Glutamatergic neuron (in vitro differentiated cells): ENCODE measurements around the gene CD53. TPM values are rescaled to one million over a fixed set of nuclear protein-coding genes. Genes with fewer than 3 reads are reported as not detected.

Source experiments
- DNase-seq: peaks from one replicate; pipeline ENCODE4 v3.0.0; 2022
- H3K27ac Mint-ChIP-seq: one replicate; pipeline ENCODE4 v1.8.0; 2020; ENCODE audit warnings: mild to moderate bottlenecking, mixed read lengths, inconsistent platforms; ENCODE audit not compliant: unreplicated experiment
- H3K27me3 Mint-ChIP-seq: one replicate; pipeline ENCODE4 v1.8.0; 2020; ENCODE audit warnings: mild to moderate bottlenecking, moderate library complexity, mixed read lengths, inconsistent platforms; ENCODE audit not compliant: unreplicated experiment
- H3K36me3 Mint-ChIP-seq: one replicate; pipeline ENCODE4 v1.8.0; 2020; ENCODE audit warnings: mild to moderate bottlenecking, mixed read lengths, inconsistent platforms; ENCODE audit not compliant: unreplicated experiment
- H3K4me1 Mint-ChIP-seq: one replicate; pipeline ENCODE4 v1.8.0; 2020; ENCODE audit warnings: mild to moderate bottlenecking, low read depth, mixed read lengths, inconsistent platforms; ENCODE audit not compliant: unreplicated experiment
- H3K4me3 Mint-ChIP-seq: one replicate; pipeline ENCODE4 v1.8.0; 2020; ENCODE audit warnings: mild to moderate bottlenecking, mixed read lengths, inconsistent platforms; ENCODE audit not compliant: unreplicated experiment
- H3K9me3 Mint-ChIP-seq: one replicate; pipeline ENCODE4 v1.8.0; 2020; ENCODE audit warnings: mild to moderate bottlenecking, moderate library complexity, mixed read lengths, inconsistent platforms; ENCODE audit not compliant: unreplicated experiment
- CTCF ChIP-seq: fragments of 200-600 bp; sonication (generic); IDR thresholded peaks from one replicate; pipeline ENCODE4 v1.5.0; 2021; ENCODE audit not compliant: partially characterized antibody, unreplicated experiment
- total RNA-seq: library from RNA; stranded (reverse); fragmentation: NEBNext Ultra II Directional; extraction: Animal tissue kit (Norgen Biotek cat#: 25700); gene quantifications from one replicate; pipeline ENCODE4 v1.2.1, GENCODE V29; 2021; ENCODE audit not compliant: unreplicated experiment

CD53 gene
- total RNA-seq, 1 donor from 2014 or later, result not detected

- TF ChIP-seq CTCF, result no peak
- Mint-ChIP-seq H3K27ac (no peak overlapping the region), H3K9me3 (no peaks in the 10 kb centered on the region), H3K4me1 (no peaks in the 10 kb centered on the region), H3K27me3 (no peaks in the 10 kb centered on the region), H3K4me3 (no peak overlapping the region), H3K36me3 (no peaks in the 10 kb centered on the region)
- no peak for DNase-seq
Observed at GRCh38 chr1:110877364-110877763, 4.4 kb downstream of the CD53 start.

- H3K36me3 Mint-ChIP-seq, result no peaks in the 10 kb centered on the region
- DNase-seq, result no peak
- H3K27me3 Mint-ChIP-seq, result no peaks in the 10 kb centered on the region
- no peak overlapping the region for H3K4me3 Mint-ChIP-seq
- H3K9me3 Mint-ChIP-seq, result no peaks in the 10 kb centered on the region
- H3K4me1 Mint-ChIP-seq, result no peaks in the 10 kb centered on the region
- H3K27ac Mint-ChIP-seq, result no peak overlapping the region
- TF ChIP-seq CTCF, result no peak
Observed at GRCh38 chr1:110877776-110878175, 4.8 kb downstream of the CD53 start.

GRCh38 chr1:110878591-110878990 is 5.6 kb downstream of the CD53 start:
- Mint-ChIP-seq H3K27ac (no peak overlapping the region), H3K27me3 (no peaks in the 10 kb centered on the region), H3K4me3 (no peak overlapping the region), H3K36me3 (no peaks in the 10 kb centered on the region), H3K9me3 (no peaks in the 10 kb centered on the region), H3K4me1 (no peaks in the 10 kb centered on the region)
- TF ChIP-seq CTCF, result no peak
- DNase-seq, result no peak

- no peak overlapping the region for H3K27ac Mint-ChIP-seq
- H3K4me1 Mint-ChIP-seq, result no peaks in the 10 kb centered on the region
- no peak overlapping the region for H3K4me3 Mint-ChIP-seq
- no peaks in the 10 kb centered on the region for H3K9me3 Mint-ChIP-seq
- no peaks in the 10 kb centered on the region for H3K27me3 Mint-ChIP-seq
- no peak for TF ChIP-seq CTCF
- no peaks in the 10 kb centered on the region for H3K36me3 Mint-ChIP-seq
- no peak for DNase-seq
Observed at GRCh38 chr1:110878993-110879392, 6.0 kb downstream of the CD53 start.

DNA sequence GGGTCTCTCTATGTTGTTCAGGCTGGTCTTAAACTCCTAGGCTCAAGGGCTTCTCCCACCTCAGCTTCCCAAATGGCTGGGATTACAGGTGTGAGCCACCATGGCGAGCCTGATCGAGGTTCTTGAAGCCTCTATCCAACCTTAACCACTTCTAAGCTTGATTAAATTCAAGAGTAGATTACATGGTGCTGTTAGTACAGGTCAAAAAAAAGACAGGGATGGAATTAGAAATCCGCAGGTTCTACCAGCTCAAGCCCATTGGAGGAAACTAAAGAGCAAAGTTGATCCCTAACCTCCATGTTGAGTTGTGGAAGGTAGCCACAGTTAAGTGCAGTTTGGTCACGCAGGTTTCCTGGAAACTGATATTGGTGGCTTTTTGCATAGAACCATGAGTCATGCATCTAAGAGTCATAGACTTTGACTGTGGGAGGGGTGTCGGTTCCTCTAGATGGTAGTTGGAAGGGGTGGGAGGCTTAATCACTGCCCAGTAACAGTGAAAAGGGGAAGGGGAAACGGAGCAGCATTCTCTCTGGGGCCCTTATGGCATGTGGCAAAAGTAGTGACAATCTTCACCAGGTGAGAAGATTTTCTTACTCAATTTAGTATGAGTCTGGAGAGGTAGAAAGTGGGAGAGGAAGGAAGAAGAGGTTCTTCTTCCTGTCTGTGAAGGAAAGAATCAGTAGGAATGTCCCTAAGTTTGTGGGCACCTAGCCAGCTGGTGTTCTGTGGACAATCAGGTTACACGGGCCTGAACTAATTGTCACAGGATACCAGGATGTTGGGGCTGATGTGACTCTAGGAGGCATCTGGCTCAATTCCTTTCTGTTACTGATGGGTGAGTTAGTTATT is 7.0 kb downstream of the CD53 start:
- Mint-ChIP-seq H3K27me3 (no peaks in the 10 kb centered on the region), H3K27ac (no peak overlapping the region), H3K36me3 (no peaks in the 10 kb centered on the region), H3K4me1 (no peaks in the 10 kb centered on the region), H3K9me3 (no peaks in the 10 kb centered on the region), H3K4me3 (no peak overlapping the region)
- no peak for TF ChIP-seq CTCF
- DNase-seq, result no peak
